HG03039 (cell line): Measurements from ENCODE around the gene NHEJ1.

Source experiments
- ATAC-seq: cut with Tn5 transposase; IDR thresholded peaks from one replicate; pipeline ENCODE4 v1.9.1; 2021; ENCODE audit warnings: mild to moderate bottlenecking, moderate library complexity; ENCODE audit not compliant: unreplicated experiment

NHEJ1 gene

DNA sequence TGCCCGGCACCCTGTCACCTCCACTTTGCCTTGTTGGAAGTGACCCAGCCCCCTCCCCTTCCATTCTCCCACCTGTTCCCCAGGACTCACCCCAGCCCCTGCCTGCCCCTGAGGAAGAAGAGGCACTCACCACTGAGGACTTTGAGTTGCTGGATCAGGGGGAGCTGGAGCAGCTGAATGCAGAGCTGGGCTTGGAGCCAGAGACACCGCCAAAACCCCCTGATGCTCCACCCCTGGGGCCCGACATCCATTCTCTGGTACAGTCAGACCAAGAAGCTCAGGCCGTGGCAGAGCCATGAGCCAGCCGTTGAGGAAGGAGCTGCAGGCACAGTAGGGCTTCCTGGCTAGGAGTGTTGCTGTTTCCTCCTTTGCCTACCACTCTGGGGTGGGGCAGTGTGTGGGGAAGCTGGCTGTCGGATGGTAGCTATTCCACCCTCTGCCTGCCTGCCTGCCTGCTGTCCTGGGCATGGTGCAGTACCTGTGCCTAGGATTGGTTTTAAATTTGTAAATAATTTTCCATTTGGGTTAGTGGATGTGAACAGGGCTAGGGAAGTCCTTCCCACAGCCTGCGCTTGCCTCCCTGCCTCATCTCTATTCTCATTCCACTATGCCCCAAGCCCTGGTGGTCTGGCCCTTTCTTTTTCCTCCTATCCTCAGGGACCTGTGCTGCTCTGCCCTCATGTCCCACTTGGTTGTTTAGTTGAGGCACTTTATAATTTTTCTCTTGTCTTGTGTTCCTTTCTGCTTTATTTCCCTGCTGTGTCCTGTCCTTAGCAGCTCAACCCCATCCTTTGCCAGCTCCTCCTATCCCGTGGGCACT lies 21.9 kb upstream of the NHEJ1 start:
- ATAC-seq, result no peak

DNA sequence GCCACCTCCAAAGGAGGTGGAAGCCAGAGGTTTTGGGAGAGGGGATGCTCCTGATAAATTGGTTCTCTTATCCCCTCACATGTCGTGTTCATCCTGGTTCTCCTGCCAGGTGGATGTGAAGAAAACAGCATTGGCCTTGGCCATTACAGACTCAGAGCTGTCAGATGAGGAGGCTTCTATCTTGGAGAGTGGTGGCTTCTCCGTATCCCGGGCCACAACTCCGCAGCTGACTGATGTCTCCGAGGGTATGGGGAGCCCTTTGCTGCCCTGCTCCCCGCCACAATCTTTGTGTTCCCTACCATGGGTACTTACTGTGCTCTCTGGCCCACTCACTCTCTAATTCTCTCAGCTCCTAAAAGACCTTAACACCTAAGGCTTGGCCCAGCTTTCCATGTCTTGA lies 20.9 kb upstream of the NHEJ1 start:
- no peak for ATAC-seq

GRCh38 chr2:219180961-219181360 lies 20.3 kb upstream of the NHEJ1 start:
- ATAC-seq, result no peak

DNA sequence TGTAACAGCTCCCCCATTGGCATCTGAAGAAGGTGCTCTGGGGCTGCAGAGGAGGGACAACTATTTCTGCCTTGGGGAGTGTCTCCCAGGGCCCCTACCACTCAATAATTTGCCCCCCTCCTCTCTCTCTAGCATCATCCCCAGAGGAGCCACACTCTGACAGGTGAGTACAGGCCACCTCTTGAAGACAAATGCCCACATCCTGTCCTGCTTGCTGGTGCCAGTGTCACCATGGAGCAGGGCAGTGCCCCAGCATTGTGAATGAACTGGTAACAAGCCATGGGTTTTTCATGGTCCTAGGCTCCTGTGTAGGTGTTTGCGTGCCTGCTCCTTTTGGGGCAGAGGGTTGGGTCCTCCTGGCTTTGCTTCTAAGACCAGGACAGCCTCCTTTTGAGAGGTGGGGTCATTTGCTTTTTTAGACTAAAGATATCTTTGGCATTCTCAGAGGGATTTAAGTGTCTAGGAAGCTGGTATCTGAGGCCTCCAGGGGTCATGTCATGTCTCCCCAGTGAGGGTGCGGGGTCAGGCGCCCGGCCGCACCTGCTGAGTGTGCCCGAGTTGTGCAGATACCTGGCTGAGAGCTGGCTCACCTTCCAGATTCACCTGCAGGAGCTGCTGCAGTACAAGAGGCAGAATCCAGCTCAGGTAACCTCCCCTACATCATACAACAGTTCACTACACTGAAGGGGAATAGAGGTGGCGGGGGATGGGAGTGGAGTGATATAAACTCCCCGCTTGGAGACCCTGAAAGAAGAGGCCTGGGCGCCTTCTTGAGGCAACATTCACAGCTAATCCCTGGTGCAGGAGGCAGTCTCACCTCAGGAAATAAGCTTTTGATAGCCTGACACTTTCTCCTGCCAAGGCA lies 19.2 kb upstream of the NHEJ1 start:
- ATAC-seq, result no peak

DNA sequence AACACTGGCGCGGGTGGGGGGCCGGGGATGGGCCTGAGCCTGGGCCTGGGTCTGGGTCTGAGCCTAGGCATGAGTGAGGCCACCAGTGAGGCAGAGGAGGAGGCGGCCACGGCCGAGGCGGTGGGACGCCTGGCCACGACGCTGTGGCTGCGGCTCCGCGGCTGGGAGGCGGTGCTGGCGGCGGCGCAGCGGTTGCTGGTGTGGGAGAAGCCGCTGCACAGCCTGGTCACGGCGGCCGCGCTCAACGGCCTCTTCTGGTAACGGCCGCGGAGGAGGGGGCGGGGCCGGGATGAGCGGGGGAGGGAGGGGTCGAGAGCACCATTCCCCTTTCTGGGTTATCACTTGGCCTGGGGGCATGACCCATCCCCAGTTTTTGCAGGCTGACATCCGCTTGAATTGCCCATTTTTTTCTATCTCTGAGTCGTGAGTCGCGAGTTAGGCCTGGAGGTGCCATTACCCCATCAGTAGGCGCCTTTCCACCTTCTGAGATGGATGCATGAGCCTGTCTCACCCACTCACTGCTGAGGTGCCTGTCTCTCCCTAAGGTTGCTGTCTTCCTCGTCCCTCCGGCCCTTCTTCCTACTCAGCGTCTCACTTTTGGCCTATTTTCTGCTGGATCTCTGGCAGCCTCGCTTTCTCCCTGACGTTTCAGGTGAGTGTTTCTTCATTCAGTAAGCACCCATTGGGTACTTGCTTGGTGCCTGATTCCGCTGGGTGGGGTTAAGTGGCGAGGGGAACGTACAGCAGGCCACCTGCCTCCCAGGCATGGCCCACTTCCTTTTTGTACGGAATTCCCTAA lies 18.0 kb upstream of the NHEJ1 start:
- ATAC-seq, result peak; percentile 20

GRCh38 chr2:219177552-219178376 lies 17.1 kb upstream of the NHEJ1 start, which contains the start of gene RETREG2:
TSS of gene RETREG2 (plus strand) at chr2:219178275. CDS start at chr2:219178353, 78 bp downstream.
- ATAC-seq, result peak; percentile 35

DNA sequence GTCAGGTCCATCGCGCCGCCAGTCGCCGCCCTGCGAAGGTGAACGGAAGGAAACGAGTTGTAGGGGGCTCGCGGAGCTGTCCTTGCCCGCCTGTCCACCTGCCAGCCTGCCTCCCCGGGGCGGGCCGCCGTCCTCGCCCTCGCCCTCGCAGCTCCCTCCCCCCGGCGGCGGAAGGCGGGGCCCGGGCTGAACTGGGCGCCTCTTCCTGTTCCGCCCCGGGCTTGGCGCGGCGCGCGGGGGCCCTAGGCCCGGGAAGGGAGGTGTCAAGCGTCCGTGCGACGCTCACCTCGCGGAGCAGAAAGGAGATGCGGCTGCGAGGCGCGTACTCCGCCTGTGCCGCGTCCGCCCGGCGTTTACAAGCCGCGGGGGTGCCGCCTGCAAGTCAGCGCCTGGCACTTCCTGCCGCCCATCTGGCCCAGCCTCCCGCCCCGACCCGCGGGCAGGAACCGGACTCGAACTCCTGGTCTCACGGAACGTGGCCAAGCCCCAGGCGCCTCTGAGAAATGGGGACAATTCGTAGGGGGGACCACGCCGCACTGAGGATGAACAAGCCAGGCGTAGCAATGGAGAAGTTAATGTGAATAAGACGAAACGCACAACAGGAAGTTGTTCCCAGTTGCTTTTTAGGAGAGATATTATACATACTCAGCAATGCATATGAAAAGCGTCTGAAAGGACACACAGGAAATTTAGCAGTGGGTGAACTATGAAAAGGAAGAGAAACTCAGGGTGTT lies 16.4 kb upstream of the NHEJ1 start, which contains the start of gene CNPPD1:
CNPPD1 (minus strand) TSS at position 108 of the 734 bp plus-strand sequence; CDS start at position 11, 97 bp downstream.
- peak; percentile 53 for ATAC-seq

DNA sequence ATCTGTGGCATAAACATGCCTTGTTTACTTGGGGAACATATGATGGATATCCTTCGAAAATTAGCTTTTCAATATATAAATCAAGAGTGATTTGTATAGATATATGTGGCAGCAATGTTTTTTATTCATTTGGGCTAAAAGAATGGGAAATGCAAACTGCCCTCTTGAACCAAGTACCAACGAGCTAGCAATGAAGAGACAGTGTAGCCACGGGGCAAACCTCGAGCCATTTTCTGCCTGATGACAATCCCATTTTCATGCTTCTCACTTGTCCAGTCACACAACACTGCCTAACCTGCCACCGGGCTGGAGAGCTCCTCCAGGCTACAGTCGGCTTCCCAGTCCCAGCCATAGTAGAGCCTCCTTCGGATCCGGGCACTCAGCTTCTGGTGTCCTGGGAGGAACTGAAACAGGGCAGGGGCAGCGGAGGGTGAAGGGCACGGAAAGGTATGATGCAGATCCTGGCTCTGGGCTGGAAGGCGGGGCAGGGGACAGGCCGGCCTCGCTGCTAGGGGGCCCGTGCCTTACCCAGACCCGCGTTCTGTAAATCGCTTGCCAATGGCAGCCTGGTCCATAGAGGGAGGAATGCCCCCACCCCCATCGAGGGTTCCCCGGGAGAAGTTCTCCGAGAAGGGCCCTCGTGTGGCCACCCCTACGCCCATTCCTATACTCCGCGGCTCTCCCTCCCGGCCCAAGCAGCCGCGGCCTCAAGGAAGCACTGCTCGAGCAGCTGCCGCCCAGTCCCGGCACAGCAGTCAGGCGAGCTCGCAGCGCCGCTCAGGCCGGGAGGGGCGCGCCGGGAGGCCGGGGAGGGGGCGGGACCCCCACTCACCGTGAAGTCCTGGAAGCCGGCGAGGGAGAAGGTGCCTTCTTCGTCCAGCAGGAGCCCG lies 15.6 kb upstream of the NHEJ1 start:
- peak; percentile 15 for ATAC-seq

- no peak for ATAC-seq
These were observed 14.9 kb upstream of the NHEJ1 start for GRCh38 chr2:219175486-219175885.

DNA sequence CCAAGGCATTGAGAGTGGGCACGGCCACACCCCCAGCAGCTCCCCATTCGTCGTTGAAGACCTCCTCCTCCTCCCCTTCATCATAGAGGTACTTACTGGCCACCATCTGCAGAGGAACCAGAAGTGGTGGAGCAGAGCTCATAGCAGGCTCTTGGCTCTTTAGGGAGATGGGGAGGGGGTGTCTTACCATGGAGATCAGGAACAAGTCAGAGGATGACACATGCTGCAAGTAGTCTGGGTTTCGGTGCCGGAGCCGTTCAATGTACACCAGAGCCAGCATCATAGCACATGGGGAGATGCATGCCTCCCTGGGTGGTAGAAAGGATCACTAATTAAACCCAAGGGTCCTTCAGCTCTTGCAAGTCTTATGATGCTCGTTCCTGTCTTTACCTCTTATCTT lies 14.2 kb upstream of the NHEJ1 start:
- no peak for ATAC-seq

GRCh38 chr2:219174146-219174545 lies 13.5 kb upstream of the NHEJ1 start:
- ATAC-seq, result no peak

DNA sequence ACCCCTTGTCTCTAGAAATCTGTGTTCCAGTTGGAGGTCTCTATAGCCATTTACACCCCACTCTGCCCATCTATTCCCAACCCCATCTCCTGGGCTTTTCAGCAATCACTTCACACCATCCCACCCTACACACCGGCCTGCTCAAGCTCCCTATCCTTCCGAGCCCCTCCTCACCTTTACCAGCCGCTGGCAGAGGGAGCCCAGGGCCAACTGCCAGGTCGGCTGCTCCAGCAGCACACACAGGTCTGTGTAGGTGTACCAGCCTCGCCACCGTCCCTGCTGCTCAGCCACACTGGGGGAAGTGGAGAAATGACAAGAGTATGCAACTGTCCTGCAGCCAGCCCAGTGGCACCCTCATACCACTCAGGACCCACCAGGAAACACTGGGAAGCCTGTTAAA lies 12.6 kb upstream of the NHEJ1 start:
- no peak for ATAC-seq

DNA sequence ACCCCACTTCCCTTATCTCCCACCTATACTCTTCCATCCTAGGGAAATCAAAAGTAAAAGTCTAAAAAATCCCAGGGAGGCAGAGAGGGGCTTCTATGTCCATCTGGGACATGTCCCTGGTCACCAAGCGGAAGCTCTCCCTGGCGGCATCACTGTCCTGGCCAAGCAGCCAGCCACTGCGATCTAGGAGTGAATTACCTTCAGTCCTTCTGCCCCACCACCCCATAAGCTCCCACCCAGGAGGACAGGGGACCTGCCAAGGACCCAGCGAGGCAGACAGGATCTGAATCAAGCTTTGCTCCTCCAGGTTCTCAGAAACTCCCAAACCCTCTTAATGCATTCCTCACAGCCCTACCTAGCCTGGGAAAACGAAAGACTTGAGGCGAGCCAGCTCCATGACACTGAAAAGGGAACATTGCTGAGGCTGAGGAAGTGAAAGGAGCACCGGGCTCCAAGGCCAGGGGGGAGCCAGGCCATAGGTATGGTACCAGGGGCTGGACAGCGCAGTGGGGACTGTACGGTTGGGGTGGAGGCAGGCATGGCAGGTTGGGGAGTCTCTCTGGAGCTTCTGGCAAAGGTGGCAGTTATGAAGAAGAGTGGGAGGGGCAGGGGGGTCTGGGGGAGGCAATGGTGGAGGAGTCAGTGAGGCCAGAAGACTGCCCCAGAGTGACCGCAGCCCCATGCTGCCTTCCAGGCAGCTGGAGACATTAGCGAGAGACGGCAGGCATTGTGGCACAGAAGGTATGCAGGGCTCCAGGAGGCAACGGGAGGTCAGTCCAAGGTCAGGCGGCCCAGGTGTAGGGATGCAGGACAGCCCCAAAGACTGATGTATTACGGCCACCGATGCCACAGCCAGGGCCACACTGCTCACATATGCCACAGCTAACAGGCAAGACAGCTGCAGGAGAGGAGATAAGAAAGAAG lies 11.9 kb upstream of the NHEJ1 start:
- ATAC-seq, result no peak

GRCh38 chr2:219171231-219171651 lies 10.6 kb upstream of the NHEJ1 start:
- ATAC-seq, result no peak

- ATAC-seq, result no peak
These were observed 9.5 kb upstream of the NHEJ1 start, which contains the start of gene SLC23A3 for GRCh38 chr2:219169930-219170654. TSS of gene SLC23A3 (minus strand) at chr2:219170029. CDS start at chr2:219169984, 45 bp downstream.

- no peak for ATAC-seq
These were observed 8.3 kb upstream of the NHEJ1 start for GRCh38 chr2:219168932-219169331.

- no peak for ATAC-seq
These were observed 7.9 kb upstream of the NHEJ1 start for GRCh38 chr2:219168526-219168925.
